ENCODE results near the gene KCNJ3. TPM values are rescaled to one million over a fixed set of nuclear protein-coding genes. Genes with fewer than 3 reads are reported as not detected.

Gene KCNJ3
- total RNA-seq, 8 experiments from 2014 or later: 0.31 to 1.2 (median 0.63) TPM

GRCh38 chr2:154886316-154886715 is 187.8 kb downstream of the KCNJ3 start:
- H3K27ac ChIP-seq: no peak overlapping the region
- H3K4me3 ChIP-seq: no peak overlapping the region
- WGBS, 10 experiments: 17 to 96% (median 74%) methylated on average over 1 to 4 of the region's 5 CpGs; no CpG with 5 or more reads in 4 of the 10 experiments
- in situ Hi-C loops (cut with MboI; ENCODE audit: low pct_unique_long_range_greater_than_20kb in 2 of 9, low sequenced_read_pairs in 9 of 9, unreplicated experiment in 9 of 9): no loop called here
- no peaks in the 10 kb centered on the region for H3K4me1 ChIP-seq (replicated peaks in 1 of 2)
- no peak for ATAC-seq (replicated peaks in 6 of 8)

GRCh38 chr2:154898269-154898668 is 199.8 kb downstream of the KCNJ3 start:
- H3K4me1 ChIP-seq (replicated peaks in 1 of 2): no peaks in the 10 kb centered on the region
- no peak overlapping the region for H3K27ac ChIP-seq
- no peak for ATAC-seq (replicated peaks in 6 of 8)
- in situ Hi-C loops (cut with MboI; ENCODE audit: low pct_unique_long_range_greater_than_20kb in 2 of 9, low sequenced_read_pairs in 9 of 9, unreplicated experiment in 9 of 9): no loop called here
- no peak overlapping the region for H3K4me3 ChIP-seq
- WGBS, 10 experiments: 0 to 79% (median 64%) methylated on average over 1 of the region's 1 CpG; no CpG with 5 or more reads in 2 of the 10 experiments

- no peak overlapping the region for H3K27ac ChIP-seq
- in situ Hi-C loops (cut with MboI; ENCODE audit: low pct_unique_long_range_greater_than_20kb in 2 of 9, low sequenced_read_pairs in 9 of 9, unreplicated experiment in 9 of 9): no loop called here
- H3K4me3 ChIP-seq: no peak overlapping the region
- no peak for ATAC-seq (replicated peaks in 6 of 8)
- no peaks in the 10 kb centered on the region for H3K4me1 ChIP-seq (replicated peaks in 1 of 2)
- 18 to 100% (median 90%) methylated on average over 1 of the region's 1 CpG; no CpG with 5 or more reads in 1 of the 10 experiments for WGBS, 10 experiments
Observed at GRCh38 chr2:154901063-154901462, 202.6 kb downstream of the KCNJ3 start.

Data from motor neuron (in vitro differentiated cells).